GM08714 (cell line): ENCODE results near the gene MAD2L2.

Source experiments
- H3K4me3 ChIP-seq: fragments of 200-500 bp; sonication (Bioruptor generic); 2 replicates; pipeline ENCODE4 v1.5.1; 2014; ENCODE audit warnings: mild to moderate bottlenecking, low read length, inconsistent platforms
- ZNF274 ChIP-seq: IDR thresholded peaks from 2 replicates; pipeline ENCODE4 v1.6.1; 2012; ENCODE audit warnings: mild to moderate bottlenecking, low read depth, low read length

Gene MAD2L2

DNA sequence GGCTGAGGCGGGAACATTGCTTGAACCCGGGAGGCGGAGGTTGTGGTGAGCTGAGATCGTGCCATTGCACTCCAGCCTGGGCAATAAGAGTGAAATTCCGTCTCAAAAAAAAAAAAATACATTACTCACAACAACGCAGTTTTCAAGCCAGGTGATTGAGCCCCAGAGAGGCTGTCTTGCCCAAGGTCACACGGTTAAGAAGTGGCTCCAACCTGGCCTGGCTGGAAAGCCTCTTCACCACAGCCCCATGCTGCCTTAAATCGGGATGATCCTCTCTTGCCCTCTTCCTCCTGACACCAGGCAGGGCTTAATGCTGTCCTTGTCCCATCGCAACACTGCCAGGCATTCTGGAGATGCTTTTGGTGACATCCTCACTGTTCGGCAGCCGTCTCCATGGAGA is 32.1 kb upstream of the MAD2L2 start:
- TF ChIP-seq ZNF274, result no peak
- H3K4me3 ChIP-seq, result no peak overlapping the region

DNA sequence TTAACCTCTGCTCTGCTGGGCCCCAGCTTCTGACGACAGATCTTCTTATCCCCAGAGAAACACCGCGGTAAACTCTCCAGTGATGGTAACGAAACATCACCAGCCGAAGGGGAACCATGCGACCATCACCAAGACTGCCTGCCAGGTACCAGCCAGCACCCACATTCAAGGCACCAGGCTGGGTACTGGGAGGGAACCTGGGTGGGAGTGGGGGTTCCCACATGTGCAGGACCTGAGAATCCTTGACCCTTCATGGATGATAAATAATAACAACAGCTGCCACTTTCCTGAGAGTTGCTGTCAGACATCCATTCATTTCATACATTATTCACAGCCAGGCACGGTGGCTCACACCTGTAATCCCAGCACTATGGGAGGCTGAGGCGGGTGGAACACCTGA is 31.3 kb upstream of the MAD2L2 start:
- no peak overlapping the region for H3K4me3 ChIP-seq
- TF ChIP-seq ZNF274, result no peak

DNA sequence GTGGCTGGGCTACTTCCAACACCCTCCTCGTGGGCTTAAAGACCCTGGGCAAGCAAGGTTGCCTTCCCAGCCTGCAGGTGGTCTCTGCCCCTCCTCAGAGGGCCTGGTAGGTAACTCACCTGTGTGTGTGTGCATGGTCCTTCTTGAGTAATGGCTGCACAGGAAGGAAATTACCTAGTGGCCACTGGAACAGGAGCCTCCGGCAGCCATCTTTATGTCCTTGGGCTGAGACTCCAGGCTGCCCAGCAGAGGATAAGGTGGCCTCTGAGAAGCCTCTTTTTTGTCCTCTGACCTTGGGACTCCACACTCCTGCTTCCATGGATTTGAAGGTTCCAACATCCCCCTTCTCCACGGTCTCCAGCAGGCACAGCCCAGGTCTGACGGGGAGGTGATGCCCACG is 30.5 kb upstream of the MAD2L2 start:
- no peak overlapping the region for H3K4me3 ChIP-seq
- TF ChIP-seq ZNF274, result no peak

DNA sequence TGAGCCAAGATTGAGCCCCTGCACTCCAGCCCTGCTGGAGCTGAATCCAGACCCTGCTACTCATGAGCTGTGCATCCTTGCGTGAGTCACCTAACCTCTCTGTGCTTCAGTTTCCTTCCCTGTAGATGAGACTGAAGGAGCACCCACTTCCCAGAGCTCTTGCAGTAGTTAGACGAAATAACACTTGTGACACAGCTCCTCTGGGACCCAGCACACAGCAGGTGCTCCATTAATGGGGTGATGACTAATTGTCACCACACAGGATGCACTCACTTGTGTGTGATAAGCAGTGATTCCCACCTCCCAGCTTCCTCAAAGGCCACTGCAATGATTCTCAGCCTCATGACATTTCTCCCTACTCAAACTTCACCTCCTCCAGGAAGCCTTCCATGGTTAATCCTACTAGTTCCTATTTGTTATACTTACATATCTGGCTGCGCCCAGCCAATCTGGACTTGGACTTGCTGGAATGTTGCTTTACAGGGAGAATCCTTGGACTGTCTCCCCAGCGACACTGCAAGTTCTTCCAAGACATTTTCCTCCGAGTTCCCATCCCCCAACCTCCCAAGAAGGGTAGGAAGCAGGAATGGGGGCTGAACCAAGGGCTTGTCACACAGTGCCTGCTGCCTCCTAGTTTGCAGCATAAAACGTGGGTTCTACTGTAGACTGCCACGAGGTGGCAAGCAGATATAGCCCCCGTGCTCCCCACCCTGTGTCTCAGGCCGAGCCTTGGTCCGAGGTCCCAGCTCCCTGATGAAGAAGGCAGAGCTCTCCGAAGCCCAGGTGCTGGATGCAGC is 27.8 kb upstream of the MAD2L2 start:
- TF ChIP-seq ZNF274, result no peak

DNA sequence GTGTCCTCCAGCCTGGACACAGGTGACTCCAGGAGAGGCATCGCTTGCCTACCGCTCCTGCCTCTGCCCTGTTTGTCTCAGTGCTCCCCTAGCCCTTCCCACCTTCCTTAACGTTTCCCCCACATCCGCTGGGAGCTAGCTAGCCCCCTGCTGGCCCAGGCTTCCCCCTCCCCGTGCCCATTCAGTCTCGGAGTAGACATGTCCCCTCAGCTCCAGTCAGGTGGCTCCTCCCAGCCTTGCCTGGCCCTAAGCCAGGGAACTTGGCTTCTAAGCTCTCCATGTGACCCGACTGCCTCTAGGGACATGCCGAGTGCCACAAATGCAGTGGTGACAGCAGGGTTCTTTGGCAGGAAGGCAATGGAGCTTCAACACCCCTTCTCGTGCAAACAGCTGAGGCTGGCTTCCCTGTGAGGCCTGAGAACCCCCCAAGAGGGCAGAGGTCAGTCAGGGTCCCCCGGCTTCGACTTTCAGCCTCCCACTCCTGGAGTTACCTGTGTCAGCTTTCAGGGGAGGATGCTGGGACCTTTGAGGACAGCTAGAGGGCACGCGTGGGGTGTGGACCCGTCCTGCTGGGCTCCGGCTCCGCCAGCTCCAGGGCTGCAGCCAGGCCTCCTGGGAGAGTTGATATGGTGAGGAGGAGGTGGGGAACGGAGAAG is 26.8 kb upstream of the MAD2L2 start:
- TF ChIP-seq ZNF274, result no peak
- H3K4me3 ChIP-seq, result no peak overlapping the region

More for the DNA sequence above, 27.8 kb upstream of the MAD2L2 start:
- no peak overlapping the region for H3K4me3 ChIP-seq

DNA sequence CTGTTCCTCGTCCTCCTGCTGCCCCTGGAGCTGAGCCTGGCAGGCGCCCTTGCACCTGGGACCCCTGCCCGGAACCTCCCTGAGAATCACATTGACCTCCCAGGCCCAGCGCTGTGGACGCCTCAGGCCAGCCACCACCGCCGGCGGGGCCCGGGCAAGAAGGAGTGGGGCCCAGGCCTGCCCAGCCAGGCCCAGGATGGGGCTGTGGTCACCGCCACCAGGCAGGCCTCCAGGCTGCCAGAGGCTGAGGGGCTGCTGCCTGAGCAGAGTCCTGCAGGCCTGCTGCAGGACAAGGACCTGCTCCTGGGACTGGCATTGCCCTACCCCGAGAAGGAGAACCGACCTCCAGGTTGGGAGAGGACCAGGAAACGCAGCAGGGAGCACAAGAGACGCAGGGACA is 25.3 kb upstream of the MAD2L2 start:
- TF ChIP-seq ZNF274, result no peak
- no peak overlapping the region for H3K4me3 ChIP-seq

GRCh38 chr1:11705596-11705995 is 24.6 kb upstream of the MAD2L2 start:
- TF ChIP-seq ZNF274, result no peak
- no peak overlapping the region for H3K4me3 ChIP-seq

- no peak overlapping the region for H3K4me3 ChIP-seq
- TF ChIP-seq ZNF274, result no peak
Measured at GRCh38 chr1:11704691-11705475, 23.9 kb upstream of the MAD2L2 start.

DNA sequence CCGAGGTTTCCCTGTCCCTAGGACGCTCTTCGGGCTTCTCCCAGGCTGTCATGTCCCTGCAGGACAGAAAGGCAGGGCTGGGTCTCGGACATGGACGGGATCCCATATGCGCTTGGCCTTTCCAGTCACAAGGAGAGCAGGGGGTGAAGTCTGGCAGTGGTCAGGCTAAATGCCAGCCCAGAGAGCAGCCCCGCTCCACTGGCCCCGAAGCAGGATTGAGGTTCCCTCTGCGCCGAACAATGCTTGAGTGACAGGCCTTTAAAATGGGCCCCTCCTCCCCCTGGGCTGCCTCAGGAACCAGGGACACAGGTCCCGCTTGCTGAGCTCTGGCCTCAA is 23.2 kb upstream of the MAD2L2 start:
- TF ChIP-seq ZNF274, result no peak
- no peak overlapping the region for H3K4me3 ChIP-seq

DNA sequence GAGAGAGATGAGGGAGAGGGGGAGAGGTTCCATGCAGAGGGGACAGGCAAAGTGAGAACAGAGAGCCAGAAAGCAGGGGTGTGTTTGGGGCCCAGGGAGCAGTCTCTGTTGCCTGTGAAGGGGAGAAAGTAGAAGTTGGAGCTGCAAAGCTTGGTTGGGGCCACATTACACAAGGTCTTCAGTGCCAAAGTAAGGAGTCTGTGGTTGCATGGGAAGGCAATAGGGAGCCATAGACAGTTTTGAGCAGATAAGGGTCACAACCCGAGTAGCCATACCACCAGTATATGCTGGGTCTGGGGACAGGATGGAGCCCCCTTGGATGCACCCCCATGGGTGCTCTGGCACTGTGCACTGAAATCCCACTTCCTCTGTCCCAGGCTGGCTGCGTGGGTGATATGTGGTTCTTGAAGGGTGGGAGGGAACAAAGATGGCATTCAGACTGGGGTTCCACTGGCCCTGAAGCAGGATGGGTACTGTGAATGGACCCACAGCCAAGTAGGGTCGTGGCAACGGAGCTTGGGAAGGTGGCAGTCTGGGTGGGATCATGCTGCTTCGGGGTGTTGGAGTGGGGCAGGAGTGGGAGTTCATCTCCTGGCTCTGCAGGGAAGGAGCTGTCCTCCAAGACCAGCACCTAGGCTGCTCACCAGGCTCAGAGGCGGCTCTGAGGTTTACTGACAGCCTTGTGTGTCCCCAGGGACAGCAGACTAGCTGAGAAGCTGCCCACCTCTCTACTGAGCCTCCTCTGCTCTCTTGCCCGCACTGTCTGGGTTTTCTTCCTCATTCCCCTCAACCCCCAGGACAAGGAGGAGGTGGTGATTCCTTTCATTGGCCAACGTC is 22.6 kb upstream of the MAD2L2 start:
- no peak for TF ChIP-seq ZNF274
- no peak overlapping the region for H3K4me3 ChIP-seq

GRCh38 chr1:11701981-11702803 is 21.2 kb upstream of the MAD2L2 start:
- no peak for TF ChIP-seq ZNF274

DNA sequence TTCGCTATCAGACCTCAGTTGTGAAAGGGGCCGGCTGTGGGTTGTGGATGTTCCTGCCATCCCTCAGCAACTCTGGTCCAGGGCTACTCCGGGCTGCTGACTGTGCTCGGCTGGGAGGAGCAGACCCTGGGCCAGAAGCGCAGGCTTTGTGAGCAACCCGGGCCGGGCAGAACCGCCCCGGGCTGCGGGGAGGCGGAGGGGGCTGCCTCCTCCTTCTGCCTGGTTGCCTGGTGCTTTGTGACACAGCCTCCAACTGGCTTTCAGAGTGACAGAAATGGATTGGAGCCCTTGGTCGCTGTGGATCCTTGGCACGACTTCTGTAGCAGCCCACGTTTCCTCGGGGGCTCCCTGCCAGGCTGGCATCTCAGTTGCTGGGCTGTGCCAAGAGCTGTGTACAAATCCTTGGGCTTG is 20.6 kb upstream of the MAD2L2 start:
- no peak for TF ChIP-seq ZNF274
- no peak overlapping the region for H3K4me3 ChIP-seq

More at GRCh38 chr1:11701981-11702803, 21.2 kb upstream of the MAD2L2 start:
- no peak overlapping the region for H3K4me3 ChIP-seq
